ENCODE results near the gene GPRIN1.

Gene GPRIN1

GRCh38 chr5:176583076-176583475 is 26.9 kb downstream of the GPRIN1 start:
- ATAC-seq (no peak), DNase-seq (ENCODE audit: low spot score in 2 of 2) (no peak)
- Mint-ChIP-seq H3K27ac (no peak overlapping the region), H3K36me3 (no peaks in the 10 kb centered on the region), H3K4me3 (no peak overlapping the region), H3K4me1 (no peaks in the 10 kb centered on the region), H3K9me3 (peaks cover 2% of the 10 kb centered on the region)

- no peak for DNase-seq (ENCODE audit: low spot score in 2 of 2)
- Mint-ChIP-seq H3K9me3 (peaks cover 2% of the 10 kb centered on the region), H3K4me3 (no peak overlapping the region), H3K4me1 (no peaks in the 10 kb centered on the region), H3K36me3 (no peaks in the 10 kb centered on the region), H3K27ac (no peak overlapping the region)
- ATAC-seq: no peak
Observed at GRCh38 chr5:176581361-176581760, 28.6 kb downstream of the GPRIN1 start.

- ATAC-seq: no peak
- DNase-seq (ENCODE audit: low spot score in 2 of 2): no peak
- no peak overlapping the region for H3K4me3 Mint-ChIP-seq
- no peak overlapping the region for H3K27ac Mint-ChIP-seq
- H3K4me1 Mint-ChIP-seq: no peaks in the 10 kb centered on the region
- H3K36me3 Mint-ChIP-seq: no peaks in the 10 kb centered on the region
- no peaks in the 10 kb centered on the region for H3K9me3 Mint-ChIP-seq
Observed at GRCh38 chr5:176579323-176579722, 30.6 kb downstream of the GPRIN1 start.

GRCh38 chr5:176578391-176578808 is 31.6 kb downstream of the GPRIN1 start:
- no peaks in the 10 kb centered on the region for H3K9me3 Mint-ChIP-seq
- no peak for DNase-seq (ENCODE audit: low spot score in 2 of 2)
- no peaks in the 10 kb centered on the region for H3K4me1 Mint-ChIP-seq
- ATAC-seq: peak; percentile 58
- H3K4me3 Mint-ChIP-seq: no peak overlapping the region
- no peak overlapping the region for H3K27ac Mint-ChIP-seq
- no peaks in the 10 kb centered on the region for H3K36me3 Mint-ChIP-seq

GRCh38 chr5:176577312-176578176 is 32.4 kb downstream of the GPRIN1 start:
- no peak for ATAC-seq
- H3K27ac Mint-ChIP-seq: no peak overlapping the region
- no peak for DNase-seq (ENCODE audit: low spot score in 2 of 2)

GRCh38 chr5:176575488-176576422 is 34.2 kb downstream of the GPRIN1 start:
- H3K4me1 Mint-ChIP-seq: no peaks in the 10 kb centered on the region
- no peak overlapping the region for H3K4me3 Mint-ChIP-seq
- H3K36me3 Mint-ChIP-seq: no peaks in the 10 kb centered on the region
- no peak for DNase-seq (ENCODE audit: low spot score in 2 of 2)
- H3K9me3 Mint-ChIP-seq: no peaks in the 10 kb centered on the region
- H3K27ac Mint-ChIP-seq: no peak overlapping the region
- ATAC-seq: no peak

More at GRCh38 chr5:176577312-176578176, 32.4 kb downstream of the GPRIN1 start:
- Mint-ChIP-seq H3K9me3 (no peaks in the 10 kb centered on the region), H3K4me1 (no peaks in the 10 kb centered on the region), H3K4me3 (no peak overlapping the region), H3K36me3 (no peaks in the 10 kb centered on the region)

GRCh38 chr5:176575066-176575465 is 34.9 kb downstream of the GPRIN1 start:
- H3K36me3 Mint-ChIP-seq: no peaks in the 10 kb centered on the region
- no peaks in the 10 kb centered on the region for H3K9me3 Mint-ChIP-seq
- DNase-seq (ENCODE audit: low spot score in 2 of 2) (no peak), ATAC-seq (no peak)
- H3K27ac Mint-ChIP-seq: no peak overlapping the region
- no peak overlapping the region for H3K4me3 Mint-ChIP-seq
- H3K4me1 Mint-ChIP-seq: no peaks in the 10 kb centered on the region

GRCh38 chr5:176574297-176574591 is 35.7 kb downstream of the GPRIN1 start:
- no peak overlapping the region for H3K4me3 Mint-ChIP-seq
- no peak overlapping the region for H3K27ac Mint-ChIP-seq
- H3K4me1 Mint-ChIP-seq: no peaks in the 10 kb centered on the region
- H3K9me3 Mint-ChIP-seq: no peaks in the 10 kb centered on the region
- ATAC-seq: no peak
- no peaks in the 10 kb centered on the region for H3K36me3 Mint-ChIP-seq
- DNase-seq (ENCODE audit: low spot score in 2 of 2): no peak

- H3K36me3 Mint-ChIP-seq: no peaks in the 10 kb centered on the region
- H3K4me1 Mint-ChIP-seq: no peaks in the 10 kb centered on the region
- no peak overlapping the region for H3K4me3 Mint-ChIP-seq
- DNase-seq (ENCODE audit: low spot score in 2 of 2): peak; percentile 79 to 91
- peak; percentile 87 for ATAC-seq
- no peaks in the 10 kb centered on the region for H3K9me3 Mint-ChIP-seq
- no peak overlapping the region for H3K27ac Mint-ChIP-seq
Observed at GRCh38 chr5:176573564-176574296, 36.2 kb downstream of the GPRIN1 start.

GRCh38 chr5:176570044-176570443 is 39.9 kb downstream of the GPRIN1 start:
- Mint-ChIP-seq H3K4me3 (no peak overlapping the region), H3K36me3 (no peaks in the 10 kb centered on the region), H3K27ac (no peak overlapping the region), H3K9me3 (no peaks in the 10 kb centered on the region), H3K4me1 (no peaks in the 10 kb centered on the region)
- ATAC-seq (no peak), DNase-seq (ENCODE audit: low spot score in 2 of 2) (no peak)

GRCh38 chr5:176568657-176569056 is 41.3 kb downstream of the GPRIN1 start:
- DNase-seq (ENCODE audit: low spot score in 2 of 2) (no peak), ATAC-seq (no peak)
- H3K4me3 Mint-ChIP-seq: no peak overlapping the region
- no peaks in the 10 kb centered on the region for H3K9me3 Mint-ChIP-seq
- H3K27ac Mint-ChIP-seq: no peak overlapping the region
- H3K36me3 Mint-ChIP-seq: no peaks in the 10 kb centered on the region
- no peaks in the 10 kb centered on the region for H3K4me1 Mint-ChIP-seq

GRCh38 chr5:176565760-176566288 is 44.1 kb downstream of the GPRIN1 start:
- Mint-ChIP-seq H3K27ac (peak overlapping the region; percentile 26), H3K36me3 (no peaks in the 10 kb centered on the region), H3K9me3 (no peaks in the 10 kb centered on the region), H3K4me1 (peaks cover 12% of the 10 kb centered on the region), H3K4me3 (no peak overlapping the region)
- ATAC-seq: no peak
- no peak for DNase-seq (ENCODE audit: low spot score in 2 of 2)

GRCh38 chr5:176564002-176564401 is 46.0 kb downstream of the GPRIN1 start:
- Mint-ChIP-seq H3K4me1 (peaks cover 26% of the 10 kb centered on the region), H3K27ac (no peak overlapping the region), H3K36me3 (no peaks in the 10 kb centered on the region), H3K9me3 (no peaks in the 10 kb centered on the region), H3K4me3 (no peak overlapping the region)
- ATAC-seq: no peak
- DNase-seq (ENCODE audit: low spot score in 2 of 2): no peak

GRCh38 chr5:176562189-176562588 is 47.8 kb downstream of the GPRIN1 start:
- Mint-ChIP-seq H3K9me3 (no peaks in the 10 kb centered on the region), H3K36me3 (no peaks in the 10 kb centered on the region), H3K27ac (peak overlapping the region; percentile 18), H3K4me3 (no peak overlapping the region), H3K4me1 (peaks cover 26% of the 10 kb centered on the region)
- DNase-seq (ENCODE audit: low spot score in 2 of 2): no peak
- ATAC-seq: no peak

- H3K27ac Mint-ChIP-seq: no peak overlapping the region
- no peaks in the 10 kb centered on the region for H3K36me3 Mint-ChIP-seq
Observed at GRCh38 chr5:176561259-176561658, 48.7 kb downstream of the GPRIN1 start.

More at GRCh38 chr5:176561259-176561658, 48.7 kb downstream of the GPRIN1 start:
- no peak for DNase-seq (ENCODE audit: low spot score in 2 of 2)
- Mint-ChIP-seq H3K4me3 (no peak overlapping the region), H3K4me1 (peaks cover 33% of the 10 kb centered on the region), H3K9me3 (no peaks in the 10 kb centered on the region)
- ATAC-seq: no peak
